Activated naive CD4-positive, alpha-beta T cell treated with anti-CD3 and anti-CD28 coated beads for 36 hours (primary cell): Measurements from ENCODE around the gene PHYH. TPM values are rescaled to one million over a fixed set of nuclear protein-coding genes. Genes with fewer than 3 reads are reported as not detected.
"Not testable (repeated sequence)": the region's sequence is repeated elsewhere in the genome, so short reads cannot be mapped to it uniquely, and the experiment has no call there.

Experiments used
- CTCF ChIA-PET: fragments of 350-600 bp; sonication (Branson Sonifier 250); formaldehyde crosslinking; loops from one replicate; lab custom pipeline; 2021; ENCODE audit warnings: antibody characterized with exemption; lab: Charles Lee
- DNase-seq: peaks from one replicate; pipeline ENCODE4 v3.0.0-alpha.2; 2020
- H3K27ac Mint-ChIP-seq: one replicate; pipeline ENCODE4 v1.8.0; 2021; ENCODE audit warnings: mild to moderate bottlenecking, mixed read lengths
- H3K27me3 Mint-ChIP-seq: one replicate; pipeline ENCODE4 v1.8.0; 2021; ENCODE audit warnings: low read depth, mixed read lengths
- H3K36me3 Mint-ChIP-seq: one replicate; pipeline ENCODE4 v1.8.0; 2021; ENCODE audit warnings: low read depth, mixed read lengths
- H3K4me1 Mint-ChIP-seq: one replicate; pipeline ENCODE4 v1.8.0; 2021; ENCODE audit warnings: low read depth, mixed read lengths
- H3K4me3 Mint-ChIP-seq: one replicate; pipeline ENCODE4 v1.8.0; 2021; ENCODE audit warnings: mild to moderate bottlenecking, moderate library complexity, mixed read lengths
- H3K9me3 Mint-ChIP-seq: one replicate; pipeline ENCODE4 v1.8.0; 2021; ENCODE audit warnings: mixed read lengths
- intact Hi-C: fragments of 100-400 bp; cut with micrococcal nuclease; formaldehyde crosslinking; loops from one replicate; pipeline ENCODE4 v1.15.1; 2023
- total RNA-seq, 2 experiments: library from RNA; stranded (reverse); gene quantifications; one replicate each; pipeline ENCODE4 v1.2.3, GENCODE V29; 2021

The PHYH gene
- total RNA-seq, 2 experiments from 2014 or later: 13.3 to 14.2 TPM

GRCh38 chr10:13335881-13336280 is 36.0 kb upstream of the PHYH start:
- H3K4me3 Mint-ChIP-seq: no peak overlapping the region
- intact Hi-C loops: no loop called here
- no peaks in the 10 kb centered on the region for H3K27me3 Mint-ChIP-seq
- H3K9me3 Mint-ChIP-seq: no peaks in the 10 kb centered on the region
- H3K36me3 Mint-ChIP-seq: peaks cover 42% of the 10 kb centered on the region
- H3K27ac Mint-ChIP-seq: no peak overlapping the region
- peaks cover 19% of the 10 kb centered on the region for H3K4me1 Mint-ChIP-seq
- CTCF ChIA-PET: interaction anchor here (1.1 kb wide), 1 partner anchor 17 kb away, joined by 3 read pairs; no protein-coding TSS in a partner anchor
- no peak for DNase-seq

DNA sequence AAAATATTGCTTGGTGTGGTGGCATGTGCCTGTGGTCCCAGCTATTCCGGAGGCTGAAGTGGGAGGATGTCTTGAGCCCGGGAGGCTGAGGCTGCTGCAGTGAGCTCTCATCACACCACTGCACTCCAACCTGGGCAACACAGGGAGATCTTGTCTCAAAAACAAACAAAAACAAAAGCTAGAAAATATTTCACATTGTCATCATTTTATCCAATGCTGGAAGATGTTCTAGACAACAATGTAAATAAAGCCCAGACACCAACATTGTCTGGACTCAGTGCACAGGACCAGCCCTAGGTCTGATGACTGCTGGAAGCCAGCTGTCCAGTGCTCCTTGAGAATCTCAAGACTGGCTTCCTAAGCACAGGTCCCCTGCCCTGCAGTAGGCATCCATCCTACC is 34.7 kb upstream of the PHYH start:
- intact Hi-C loops: no loop called here
- no peak overlapping the region for H3K27ac Mint-ChIP-seq
- H3K4me1 Mint-ChIP-seq: peaks cover 11% of the 10 kb centered on the region
- peaks cover 44% of the 10 kb centered on the region for H3K36me3 Mint-ChIP-seq
- no peaks in the 10 kb centered on the region for H3K9me3 Mint-ChIP-seq
- no peaks in the 10 kb centered on the region for H3K27me3 Mint-ChIP-seq
- CTCF ChIA-PET: interaction anchor here (0.7 kb wide), 1 partner anchor 10 kb away, joined by 4 read pairs; no protein-coding TSS in a partner anchor
- no peak for DNase-seq
- no peak overlapping the region for H3K4me3 Mint-ChIP-seq

DNA sequence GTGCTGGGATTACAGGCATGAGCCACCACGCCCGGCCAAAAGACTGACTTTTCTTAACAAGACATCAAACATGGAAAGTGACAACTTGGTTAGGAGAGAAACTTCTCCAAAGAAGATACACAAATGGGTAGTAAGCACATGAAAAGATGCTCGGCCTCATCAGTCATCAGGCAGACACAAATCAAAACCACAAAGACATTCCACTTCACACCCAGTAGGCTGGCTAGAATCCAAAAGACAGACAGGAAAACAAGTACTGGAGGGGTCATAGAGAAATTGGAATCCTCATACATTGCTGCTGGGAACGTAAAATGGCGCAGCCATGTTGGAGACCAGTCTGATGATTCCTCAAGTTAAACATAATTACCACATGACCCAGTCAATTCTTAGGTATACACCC is 31.8 kb upstream of the PHYH start:
- CTCF ChIA-PET: no interaction called here
- Mint-ChIP-seq H3K9me3 (no peaks in the 10 kb centered on the region), H3K4me1 (no peaks in the 10 kb centered on the region), H3K27me3 (no peaks in the 10 kb centered on the region), H3K27ac (no peak overlapping the region), H3K4me3 (no peak overlapping the region), H3K36me3 (peaks cover 44% of the 10 kb centered on the region)
- intact Hi-C loops: no loop called here
- DNase-seq: no peak

DNA sequence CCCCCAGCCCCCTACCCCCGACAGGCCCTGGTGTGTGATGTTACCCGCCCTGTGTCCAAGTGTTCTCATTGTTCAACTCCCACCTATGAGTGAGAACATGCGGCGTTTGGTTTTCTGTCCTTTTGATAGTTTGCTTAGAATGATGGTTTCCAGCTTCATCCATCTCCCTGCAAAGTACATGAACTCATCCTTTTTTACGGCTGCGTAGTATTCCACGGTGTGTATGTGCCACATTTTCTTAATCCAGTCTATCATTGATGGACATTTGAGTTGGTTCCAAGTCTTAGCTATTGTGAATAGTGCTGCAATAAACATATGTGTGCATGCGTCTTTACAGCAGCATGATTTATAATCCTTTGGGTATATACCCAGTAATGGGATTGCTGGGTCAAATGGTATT is 31.1 kb upstream of the PHYH start:
- H3K9me3 Mint-ChIP-seq, intact Hi-C loops, H3K27ac Mint-ChIP-seq, DNase-seq, H3K27me3 Mint-ChIP-seq, H3K4me3 Mint-ChIP-seq, H3K4me1 Mint-ChIP-seq: not testable (repeated sequence)
- CTCF ChIA-PET: interaction anchor here (1.1 kb wide), 1 partner anchor 12 kb away, joined by 3 read pairs; no protein-coding TSS in a partner anchor
- peaks cover 44% of the 10 kb centered on the region for H3K36me3 Mint-ChIP-seq

DNA sequence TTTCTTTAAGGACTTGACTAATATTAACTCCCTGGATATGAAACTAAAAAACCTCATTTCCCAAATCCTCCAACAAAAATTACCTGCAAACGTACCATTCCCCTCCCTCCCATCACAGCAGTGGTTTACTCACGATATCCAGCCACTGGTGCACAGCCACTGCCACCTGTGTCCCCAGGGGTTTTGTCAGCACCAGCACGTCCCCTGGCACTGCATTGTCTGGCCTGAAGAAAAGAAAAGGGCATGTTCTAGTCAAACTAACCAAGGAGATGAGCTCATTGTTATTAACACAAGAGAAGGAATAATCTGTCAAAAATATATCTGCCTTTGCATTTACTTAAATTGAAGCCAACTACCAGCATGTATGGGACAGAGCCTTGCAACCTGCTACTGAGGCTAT is 29.7 kb upstream of the PHYH start:
- H3K4me1 Mint-ChIP-seq: no peaks in the 10 kb centered on the region
- H3K4me3 Mint-ChIP-seq: no peak overlapping the region
- no peaks in the 10 kb centered on the region for H3K27me3 Mint-ChIP-seq
- no peak for DNase-seq
- intact Hi-C loops: no loop called here
- H3K9me3 Mint-ChIP-seq: no peaks in the 10 kb centered on the region
- peaks cover 50% of the 10 kb centered on the region for H3K36me3 Mint-ChIP-seq
- CTCF ChIA-PET: no interaction called here
- H3K27ac Mint-ChIP-seq: no peak overlapping the region

- Mint-ChIP-seq H3K27ac (peak overlapping the region; percentile 30), H3K9me3 (no peaks in the 10 kb centered on the region), H3K27me3 (no peaks in the 10 kb centered on the region), H3K4me1 (no peaks in the 10 kb centered on the region), H3K36me3 (peaks cover 52% of the 10 kb centered on the region), H3K4me3 (no peak overlapping the region)
- DNase-seq: no peak
- CTCF ChIA-PET: no interaction called here
- intact Hi-C loops: no loop called here
Measured at GRCh38 chr10:13328613-13329012, 28.7 kb upstream of the PHYH start.

- CTCF ChIA-PET: no interaction called here
- no peaks in the 10 kb centered on the region for H3K9me3 Mint-ChIP-seq
- H3K4me3 Mint-ChIP-seq: no peak overlapping the region
- H3K27me3 Mint-ChIP-seq: no peaks in the 10 kb centered on the region
- H3K4me1 Mint-ChIP-seq: no peaks in the 10 kb centered on the region
- intact Hi-C loops: no loop called here
- H3K36me3 Mint-ChIP-seq: peaks cover 48% of the 10 kb centered on the region
- H3K27ac Mint-ChIP-seq: no peak overlapping the region
- DNase-seq: no peak
Measured at GRCh38 chr10:13328126-13328525, 28.3 kb upstream of the PHYH start.

DNA sequence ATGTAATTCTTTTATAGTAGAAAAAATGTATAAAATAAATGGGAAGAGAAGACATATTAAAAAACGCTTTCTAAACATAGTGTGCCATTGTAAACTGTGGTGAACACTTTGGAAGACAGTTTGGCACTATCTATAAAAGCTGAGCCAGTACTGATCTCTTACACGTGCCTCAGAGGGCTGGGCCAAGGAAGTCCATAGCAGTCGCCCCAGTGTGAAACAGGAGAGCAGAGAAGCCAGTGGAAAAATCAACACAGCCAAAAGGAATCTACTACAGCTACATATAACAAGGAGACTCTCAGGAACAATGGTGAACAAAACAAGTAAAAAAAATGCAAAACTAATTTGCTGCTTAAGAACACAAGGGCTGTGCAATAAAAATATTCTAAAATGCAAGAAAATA is 27.7 kb upstream of the PHYH start:
- Mint-ChIP-seq H3K36me3 (peaks cover 51% of the 10 kb centered on the region), H3K9me3 (no peaks in the 10 kb centered on the region), H3K4me3 (no peak overlapping the region), H3K27me3 (no peaks in the 10 kb centered on the region), H3K4me1 (no peaks in the 10 kb centered on the region), H3K27ac (no peak overlapping the region)
- intact Hi-C loops: no loop called here
- CTCF ChIA-PET: no interaction called here
- DNase-seq: no peak

DNA sequence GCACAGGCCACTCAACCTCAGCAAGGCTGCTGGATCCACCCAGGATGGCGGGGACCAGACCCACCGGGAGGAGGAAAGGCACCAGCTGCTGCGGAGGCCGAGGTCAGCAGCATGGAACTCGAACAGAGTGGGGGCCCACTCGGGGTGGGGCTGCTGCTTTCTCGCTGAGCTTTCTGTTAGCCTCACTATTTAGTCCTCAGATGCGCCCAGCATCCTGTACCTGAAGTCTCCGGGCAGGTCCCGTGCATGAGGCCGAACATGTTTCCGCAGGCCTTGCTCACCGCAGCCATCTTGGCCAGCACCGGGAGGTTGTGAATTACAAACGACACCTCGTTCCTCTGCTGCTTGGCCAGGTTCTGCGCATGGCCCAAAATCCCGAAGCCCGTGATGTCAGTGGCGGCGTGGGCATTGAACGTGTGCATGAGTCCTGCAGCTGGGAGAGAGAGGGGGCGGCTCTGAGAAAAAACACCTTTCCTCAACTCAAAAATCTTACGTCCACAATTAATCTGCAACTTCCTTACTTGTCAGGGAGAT is 22.8 kb upstream of the PHYH start:
- intact Hi-C loops: no loop called here
- Mint-ChIP-seq H3K27ac (no peak overlapping the region), H3K27me3 (no peaks in the 10 kb centered on the region), H3K36me3 (peaks cover 38% of the 10 kb centered on the region), H3K4me3 (no peak overlapping the region), H3K9me3 (no peaks in the 10 kb centered on the region), H3K4me1 (no peaks in the 10 kb centered on the region)
- no peak for DNase-seq
- CTCF ChIA-PET: interaction anchor here (0.6 to 0.7 kb wide), 2 partner anchors 18 to 254 kb away, joined by 3 to 4 read pairs; no protein-coding TSS in a partner anchor

- Mint-ChIP-seq H3K27ac (no peak overlapping the region), H3K9me3 (no peaks in the 10 kb centered on the region), H3K36me3 (peaks cover 36% of the 10 kb centered on the region), H3K4me3 (no peak overlapping the region), H3K27me3 (no peaks in the 10 kb centered on the region), H3K4me1 (no peaks in the 10 kb centered on the region)
- intact Hi-C loops: no loop called here
- no peak for DNase-seq
- CTCF ChIA-PET: no interaction called here
Measured at GRCh38 chr10:13321576-13321975, 21.7 kb upstream of the PHYH start.

DNA sequence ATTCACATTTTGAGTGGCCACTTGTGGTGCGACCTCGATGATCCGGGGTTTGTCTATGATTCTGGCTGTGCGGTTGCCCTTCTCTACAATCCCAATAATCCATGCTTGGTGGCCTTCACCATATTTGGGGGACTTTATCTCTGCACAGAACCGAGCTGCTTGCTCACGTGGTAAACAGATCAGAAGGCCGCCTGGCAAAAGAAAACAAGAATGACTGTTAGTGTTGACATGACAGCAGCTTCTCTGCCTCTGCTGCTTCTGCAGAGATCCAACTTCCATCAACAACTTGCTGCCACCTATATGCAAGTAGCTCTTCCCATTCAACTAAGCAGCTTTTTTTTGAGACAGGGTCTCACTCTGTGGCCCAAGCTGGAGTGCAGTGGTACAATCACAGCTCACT is 19.3 kb upstream of the PHYH start:
- no peaks in the 10 kb centered on the region for H3K27me3 Mint-ChIP-seq
- H3K27ac Mint-ChIP-seq: no peak overlapping the region
- intact Hi-C loops: no loop called here
- no peak overlapping the region for H3K4me3 Mint-ChIP-seq
- H3K36me3 Mint-ChIP-seq: peaks cover 23% of the 10 kb centered on the region
- no peaks in the 10 kb centered on the region for H3K4me1 Mint-ChIP-seq
- DNase-seq: no peak
- CTCF ChIA-PET: interaction anchor here (1.1 to 1.2 kb wide), 2 partner anchors 11 to 16 kb away, joined by 3 read pairs; no protein-coding TSS in a partner anchor
- H3K9me3 Mint-ChIP-seq: no peaks in the 10 kb centered on the region

DNA sequence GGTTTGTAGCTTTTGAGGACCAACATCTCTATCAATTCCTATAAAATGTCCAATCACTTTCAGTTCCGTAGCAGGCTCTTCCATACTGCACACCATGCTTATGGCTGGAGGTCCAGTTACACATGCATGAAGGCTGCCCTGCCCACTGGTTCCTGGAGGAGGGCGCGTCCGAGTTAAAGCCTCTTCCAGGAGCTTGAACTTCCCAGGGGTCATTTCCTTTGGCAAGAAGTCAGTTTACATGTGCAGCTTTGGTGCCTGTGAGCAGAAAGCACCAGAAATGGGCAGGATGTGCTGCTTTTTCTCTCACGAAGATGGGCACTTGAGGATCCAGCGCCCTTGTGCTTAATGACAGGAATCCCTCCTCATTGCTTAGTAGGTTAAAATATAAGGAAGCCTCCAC is 17.6 kb upstream of the PHYH start:
- H3K27ac Mint-ChIP-seq: no peak overlapping the region
- H3K9me3 Mint-ChIP-seq: no peaks in the 10 kb centered on the region
- no peaks in the 10 kb centered on the region for H3K4me1 Mint-ChIP-seq
- intact Hi-C loops: no loop called here
- H3K4me3 Mint-ChIP-seq: no peak overlapping the region
- no peak for DNase-seq
- no peaks in the 10 kb centered on the region for H3K27me3 Mint-ChIP-seq
- CTCF ChIA-PET: no interaction called here
- peaks cover 16% of the 10 kb centered on the region for H3K36me3 Mint-ChIP-seq

- CTCF ChIA-PET: no interaction called here
- no peaks in the 10 kb centered on the region for H3K4me1 Mint-ChIP-seq
- H3K4me3 Mint-ChIP-seq: no peak overlapping the region
- no peak for DNase-seq
- H3K36me3 Mint-ChIP-seq: peaks cover 12% of the 10 kb centered on the region
- no peaks in the 10 kb centered on the region for H3K9me3 Mint-ChIP-seq
- no peaks in the 10 kb centered on the region for H3K27me3 Mint-ChIP-seq
- intact Hi-C loops: no loop called here
- no peak overlapping the region for H3K27ac Mint-ChIP-seq
Measured at GRCh38 chr10:13316635-13317311, 16.9 kb upstream of the PHYH start.
